ENCODE results near the gene PIWIL4.
"Not testable (repeated sequence)": the region's sequence is repeated elsewhere in the genome, so short reads cannot be mapped to it uniquely, and the experiment has no call there.

PIWIL4 gene

DNA sequence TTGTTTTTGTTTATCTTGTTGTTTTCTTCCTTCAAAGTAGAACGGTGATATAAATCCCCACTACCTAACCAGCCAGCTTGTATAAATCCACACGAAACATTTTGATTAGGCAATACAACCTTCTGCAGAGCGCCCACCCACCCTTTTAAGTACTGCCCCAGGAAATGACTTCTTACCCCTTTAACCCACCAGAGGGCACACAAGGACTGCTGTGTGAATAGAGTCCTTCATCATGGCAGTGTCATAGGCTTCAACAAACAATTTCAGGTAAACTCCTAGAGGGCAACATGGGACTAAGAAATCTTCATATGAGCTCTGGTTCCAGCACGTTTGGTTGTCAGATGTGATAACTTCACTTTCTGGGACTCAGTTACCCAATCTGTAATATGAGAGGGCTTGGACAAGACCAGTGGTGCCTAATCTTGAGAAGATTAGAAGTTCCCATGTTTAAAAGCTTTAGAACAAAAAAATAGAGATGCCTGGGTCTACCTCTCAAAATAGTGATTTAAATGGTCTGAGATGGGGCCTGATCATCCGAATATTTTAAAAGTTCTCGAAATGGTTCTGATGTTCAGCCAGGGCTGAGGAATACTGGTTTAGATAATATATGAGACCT is 56.1 kb downstream of the PIWIL4 start:
- Histone ChIP-seq H3K4me3 (no peak overlapping the region), H3K27ac (no peak overlapping the region)
- TF ChIP-seq, protein P1, sequence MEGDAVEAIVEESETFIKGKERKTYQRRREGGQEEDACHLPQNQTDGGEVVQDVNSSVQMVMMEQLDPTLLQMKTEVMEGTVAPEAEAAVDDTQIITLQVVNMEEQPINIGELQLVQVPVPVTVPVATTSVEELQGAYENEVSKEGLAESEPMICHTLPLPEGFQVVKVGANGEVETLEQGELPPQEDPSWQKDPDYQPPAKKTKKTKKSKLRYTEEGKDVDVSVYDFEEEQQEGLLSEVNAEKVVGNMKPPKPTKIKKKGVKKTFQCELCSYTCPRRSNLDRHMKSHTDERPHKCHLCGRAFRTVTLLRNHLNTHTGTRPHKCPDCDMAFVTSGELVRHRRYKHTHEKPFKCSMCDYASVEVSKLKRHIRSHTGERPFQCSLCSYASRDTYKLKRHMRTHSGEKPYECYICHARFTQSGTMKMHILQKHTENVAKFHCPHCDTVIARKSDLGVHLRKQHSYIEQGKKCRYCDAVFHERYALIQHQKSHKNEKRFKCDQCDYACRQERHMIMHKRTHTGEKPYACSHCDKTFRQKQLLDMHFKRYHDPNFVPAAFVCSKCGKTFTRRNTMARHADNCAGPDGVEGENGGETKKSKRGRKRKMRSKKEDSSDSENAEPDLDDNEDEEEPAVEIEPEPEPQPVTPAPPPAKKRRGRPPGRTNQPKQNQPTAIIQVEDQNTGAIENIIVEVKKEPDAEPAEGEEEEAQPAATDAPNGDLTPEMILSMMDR (IDR thresholded peaks at IDR 0.05) = peak; percentile 77
- DNase-seq (ENCODE audit: low spot score) = no peak

DNA sequence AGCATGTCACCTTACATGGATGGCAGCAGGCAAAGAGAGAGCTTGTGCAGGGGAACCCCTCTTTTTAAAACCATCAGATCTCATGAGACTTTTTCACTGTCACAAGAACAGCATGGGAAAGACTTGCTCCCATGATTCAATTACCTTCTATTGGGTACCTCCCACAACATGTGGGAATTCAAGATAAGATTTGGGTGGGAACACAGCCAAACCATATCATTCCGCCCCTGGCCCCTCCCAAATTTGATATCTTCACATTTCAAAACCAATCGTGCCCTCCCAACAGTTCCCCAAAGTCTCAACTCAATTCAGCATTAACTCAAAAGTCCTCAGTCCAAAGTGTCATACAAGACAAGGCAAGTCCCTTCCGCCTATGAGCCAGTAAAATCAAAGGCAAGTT is 58.3 kb downstream of the PIWIL4 start:
- DNase-seq (ENCODE audit: low spot score); H3K27ac ChIP-seq; H3K4me3 ChIP-seq: not testable (repeated sequence)

DNA sequence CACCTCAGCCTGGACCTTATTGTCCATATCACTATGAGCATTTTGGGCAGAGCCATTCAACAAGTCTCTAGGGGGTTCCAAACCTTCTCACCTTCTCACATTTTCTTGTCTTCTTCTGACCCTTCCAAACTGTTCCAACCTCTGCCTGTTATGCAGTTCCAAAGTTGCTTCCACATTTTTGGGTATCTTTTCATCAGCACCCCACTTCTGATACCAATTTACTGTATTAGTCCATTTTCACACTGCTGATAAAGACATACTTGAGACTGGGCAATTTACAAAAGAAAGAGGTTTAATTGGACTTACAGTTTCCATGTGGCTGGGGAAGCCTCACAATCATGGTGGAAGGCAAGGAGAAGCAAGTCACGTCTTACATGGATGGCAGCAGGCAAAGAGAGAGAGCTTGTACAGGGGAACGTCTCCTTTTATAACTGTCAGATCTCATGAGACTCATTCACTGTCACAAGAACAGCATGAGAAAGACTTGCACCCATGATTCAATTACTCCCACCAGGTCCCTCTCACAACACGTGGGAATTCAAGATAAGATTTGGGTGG is 59.9 kb downstream of the PIWIL4 start:
- H3K27ac ChIP-seq; H3K4me3 ChIP-seq; DNase-seq (ENCODE audit: low spot score): not testable (repeated sequence)

DNA sequence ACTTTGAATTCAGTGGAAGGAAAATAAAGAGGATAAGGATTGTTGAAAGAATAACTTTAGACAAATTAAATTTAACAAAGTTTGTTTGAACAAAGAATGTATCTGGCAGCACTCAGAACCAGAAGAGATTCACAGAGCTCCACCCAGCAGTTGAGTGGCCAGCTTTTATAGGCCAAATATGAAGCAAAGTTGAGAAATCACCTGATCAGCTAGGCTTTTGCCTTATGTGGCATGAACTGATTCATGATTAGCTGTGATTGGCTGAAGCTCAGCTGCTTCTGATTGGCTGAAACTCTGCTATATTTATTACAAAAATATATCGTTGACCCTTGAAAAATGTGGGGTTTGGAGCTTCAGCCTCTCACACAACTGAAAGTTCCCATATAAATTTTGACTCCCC is 62.6 kb downstream of the PIWIL4 start:
- no peak overlapping the region for H3K27ac ChIP-seq
- TF ChIP-seq, protein P1 (IDR thresholded peaks at IDR 0.05) = no peak
- DNase-seq (ENCODE audit: low spot score) = no peak
- no peak overlapping the region for H3K4me3 ChIP-seq

DNA sequence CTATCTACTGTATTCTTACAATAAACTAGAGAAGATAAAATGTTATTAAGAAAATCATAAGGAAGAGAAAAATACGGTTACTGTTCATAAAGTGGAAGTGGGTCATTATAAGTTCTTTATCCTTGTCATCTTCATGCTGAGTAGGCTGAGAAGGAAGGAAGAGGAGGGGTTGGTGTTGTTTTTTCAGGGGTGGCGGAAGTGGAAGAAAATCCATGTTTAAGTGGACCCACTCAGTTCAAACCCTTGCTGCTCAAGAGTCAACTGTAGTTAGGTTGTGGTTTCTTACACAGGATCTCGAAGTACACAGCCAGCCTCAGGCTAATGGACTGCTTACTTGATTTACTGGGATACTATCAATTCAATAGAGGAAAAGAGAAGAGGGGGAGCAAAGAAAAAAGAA is 63.1 kb downstream of the PIWIL4 start:
- DNase-seq (ENCODE audit: low spot score) = no peak
- TF ChIP-seq, protein P1 (IDR thresholded peaks at IDR 0.05) = no peak
- no peak overlapping the region for H3K27ac ChIP-seq
- H3K4me3 ChIP-seq = no peak overlapping the region

DNA sequence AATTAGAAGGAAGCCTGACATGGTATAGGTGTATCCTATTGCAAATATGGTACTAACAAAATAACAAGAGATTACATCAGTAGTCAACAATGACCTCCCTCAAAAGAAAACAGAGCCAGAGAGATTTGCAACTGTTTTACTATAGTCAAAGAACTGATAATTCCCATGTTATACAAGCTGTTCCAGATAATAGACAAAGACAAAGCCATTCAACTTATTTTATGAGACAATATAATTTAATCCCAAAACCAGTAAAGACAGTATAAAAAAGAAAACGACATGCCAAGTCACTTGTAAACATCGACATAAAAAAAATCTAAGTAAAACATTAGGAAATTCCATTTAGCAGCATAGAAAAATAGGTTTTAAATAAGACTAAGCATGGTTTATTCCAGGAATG is 65.2 kb downstream of the PIWIL4 start:
- Histone ChIP-seq H3K27ac (no peak overlapping the region), H3K4me3 (no peak overlapping the region)
- no peak for DNase-seq (ENCODE audit: low spot score)
- TF ChIP-seq, protein P1 (IDR thresholded peaks at IDR 0.05) = no peak

DNA sequence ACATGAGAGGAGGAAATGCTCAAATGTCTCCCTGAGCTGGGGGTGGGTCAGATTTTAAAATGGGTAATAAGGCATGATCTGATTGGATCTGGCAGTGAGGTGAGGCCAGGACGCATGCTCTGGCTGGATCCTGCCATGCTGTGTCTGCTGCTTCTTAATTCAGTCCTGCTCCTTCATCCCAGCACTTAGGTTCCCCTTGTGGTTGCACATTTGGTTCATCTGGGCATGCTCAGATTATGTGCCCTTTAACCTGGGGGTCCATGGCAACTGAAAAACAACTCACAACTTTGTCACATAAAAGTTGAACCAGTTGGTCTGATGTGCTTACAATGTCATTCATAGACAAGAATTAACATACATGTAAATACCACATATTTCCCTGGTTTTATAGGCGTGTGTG is 67.9 kb downstream of the PIWIL4 start:
- no peak overlapping the region for H3K4me3 ChIP-seq
- DNase-seq (ENCODE audit: low spot score) = no peak
- TF ChIP-seq, protein P1 (IDR thresholded peaks at IDR 0.05) = no peak
- H3K27ac ChIP-seq = no peak overlapping the region

DNA sequence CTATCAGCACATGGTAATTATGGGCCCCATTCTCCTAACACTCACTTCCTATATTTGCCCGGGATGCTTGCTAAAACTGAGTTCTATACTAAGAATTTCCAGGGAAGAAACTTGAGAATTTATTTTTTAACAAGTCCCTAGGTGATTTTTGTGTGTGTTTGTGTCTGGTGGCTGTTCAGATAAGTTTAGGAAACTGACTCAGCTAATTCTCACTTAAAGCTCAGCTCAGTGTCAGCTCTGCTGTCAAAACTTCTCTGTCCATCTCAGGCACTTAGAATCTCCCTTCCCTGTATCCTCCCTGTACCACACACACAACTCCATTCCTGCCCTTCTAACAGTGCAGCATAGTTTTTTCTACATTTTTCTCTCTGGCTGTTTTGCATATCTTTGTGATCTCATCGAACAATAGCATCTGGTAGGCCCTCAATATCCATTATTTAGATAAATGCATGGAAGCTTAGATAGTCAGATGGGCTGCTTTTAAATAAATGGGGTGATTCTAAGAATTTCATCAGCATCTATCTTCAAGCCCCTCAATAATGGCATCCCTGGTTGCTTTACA is 69.3 kb downstream of the PIWIL4 start:
- no peak overlapping the region for H3K27ac ChIP-seq
- H3K4me3 ChIP-seq = no peak overlapping the region
- no peak for DNase-seq (ENCODE audit: low spot score)
- TF ChIP-seq, protein P1 (IDR thresholded peaks at IDR 0.05) = no peak
